C4-2B (cell line): ENCODE measurements around the gene FSTL5.

Experiments
- ZFX ChIP-seq: fragments of 450-650 bp; IDR thresholded peaks from 2 replicates; pipeline ENCODE4 v1.6.1; 2017
- TF ChIP-seq, protein P1 (sequence below): fragments of 450-650 bp; conservative IDR thresholded peaks from 2 replicates; pipeline ENCODE4 v1.5.1; 2017; ENCODE audit warnings: mild to moderate bottlenecking

DNA sequence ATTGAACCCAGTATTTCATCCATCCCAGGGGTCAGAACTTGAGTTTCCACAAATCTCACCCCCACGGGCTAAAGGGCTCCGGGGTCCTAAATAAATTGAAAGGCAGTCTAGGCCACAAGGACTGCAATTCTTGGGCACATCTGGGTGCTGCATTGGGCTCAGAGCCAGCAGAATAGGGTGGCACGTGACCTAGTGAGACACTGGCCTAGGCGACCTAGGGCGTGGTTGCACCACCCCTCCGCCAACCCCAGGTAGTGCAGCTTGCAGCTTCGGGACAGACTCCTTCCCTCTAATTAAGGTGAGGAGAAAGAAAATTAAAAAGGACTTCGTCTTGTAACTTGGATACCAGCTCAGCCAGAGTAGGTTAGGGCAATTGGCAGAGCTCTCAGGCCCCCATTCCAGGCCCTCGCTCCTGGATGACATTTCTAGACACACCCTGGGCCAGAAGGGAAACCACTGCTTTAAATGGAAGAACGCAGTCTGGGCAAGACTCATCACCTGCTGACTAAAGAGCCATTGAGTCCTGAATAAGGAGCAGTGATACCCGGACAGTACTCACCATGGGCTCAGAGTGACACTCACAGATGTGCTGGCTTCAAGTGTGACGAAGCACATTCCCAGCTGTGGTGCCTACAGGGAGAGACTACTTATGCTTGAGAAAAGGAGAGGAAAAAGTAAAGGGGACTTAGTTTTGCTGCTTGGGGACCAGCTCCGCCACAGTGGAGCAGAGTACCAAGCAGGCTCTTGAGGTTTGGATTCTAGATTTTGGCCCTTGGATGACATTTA lies 735.4 kb downstream of the FSTL5 start:
- TF ChIP-seq, protein P1, sequence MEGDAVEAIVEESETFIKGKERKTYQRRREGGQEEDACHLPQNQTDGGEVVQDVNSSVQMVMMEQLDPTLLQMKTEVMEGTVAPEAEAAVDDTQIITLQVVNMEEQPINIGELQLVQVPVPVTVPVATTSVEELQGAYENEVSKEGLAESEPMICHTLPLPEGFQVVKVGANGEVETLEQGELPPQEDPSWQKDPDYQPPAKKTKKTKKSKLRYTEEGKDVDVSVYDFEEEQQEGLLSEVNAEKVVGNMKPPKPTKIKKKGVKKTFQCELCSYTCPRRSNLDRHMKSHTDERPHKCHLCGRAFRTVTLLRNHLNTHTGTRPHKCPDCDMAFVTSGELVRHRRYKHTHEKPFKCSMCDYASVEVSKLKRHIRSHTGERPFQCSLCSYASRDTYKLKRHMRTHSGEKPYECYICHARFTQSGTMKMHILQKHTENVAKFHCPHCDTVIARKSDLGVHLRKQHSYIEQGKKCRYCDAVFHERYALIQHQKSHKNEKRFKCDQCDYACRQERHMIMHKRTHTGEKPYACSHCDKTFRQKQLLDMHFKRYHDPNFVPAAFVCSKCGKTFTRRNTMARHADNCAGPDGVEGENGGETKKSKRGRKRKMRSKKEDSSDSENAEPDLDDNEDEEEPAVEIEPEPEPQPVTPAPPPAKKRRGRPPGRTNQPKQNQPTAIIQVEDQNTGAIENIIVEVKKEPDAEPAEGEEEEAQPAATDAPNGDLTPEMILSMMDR, result no peak
- TF ChIP-seq ZFX, result no peak
